ENCODE results near the gene DAPK1.

The DAPK1 gene

DNA sequence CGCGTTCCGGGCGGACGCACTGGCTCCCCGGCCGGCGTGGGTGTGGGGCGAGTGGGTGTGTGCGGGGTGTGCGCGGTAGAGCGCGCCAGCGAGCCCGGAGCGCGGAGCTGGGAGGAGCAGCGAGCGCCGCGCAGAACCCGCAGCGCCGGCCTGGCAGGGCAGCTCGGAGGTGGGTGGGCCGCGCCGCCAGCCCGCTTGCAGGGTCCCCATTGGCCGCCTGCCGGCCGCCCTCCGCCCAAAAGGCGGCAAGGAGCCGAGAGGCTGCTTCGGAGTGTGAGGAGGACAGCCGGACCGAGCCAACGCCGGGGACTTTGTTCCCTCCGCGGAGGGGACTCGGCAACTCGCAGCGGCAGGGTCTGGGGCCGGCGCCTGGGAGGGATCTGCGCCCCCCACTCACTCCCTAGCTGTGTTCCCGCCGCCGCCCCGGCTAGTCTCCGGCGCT lies at the start of gene DAPK1:
TSS of gene DAPK1 (plus strand) at position 264 of the 442 bp plus-strand sequence. CDS start 1,211 bp downstream, outside the sequence.
- no peaks in the 10 kb centered on the region for H3K9me3 ChIP-seq (ENCODE audit: severe bottlenecking)
- H3K4me1 ChIP-seq (ENCODE audit: insufficient read depth, poor library complexity, severe bottlenecking): no peaks in the 10 kb centered on the region
- TF ChIP-seq, protein P1, sequence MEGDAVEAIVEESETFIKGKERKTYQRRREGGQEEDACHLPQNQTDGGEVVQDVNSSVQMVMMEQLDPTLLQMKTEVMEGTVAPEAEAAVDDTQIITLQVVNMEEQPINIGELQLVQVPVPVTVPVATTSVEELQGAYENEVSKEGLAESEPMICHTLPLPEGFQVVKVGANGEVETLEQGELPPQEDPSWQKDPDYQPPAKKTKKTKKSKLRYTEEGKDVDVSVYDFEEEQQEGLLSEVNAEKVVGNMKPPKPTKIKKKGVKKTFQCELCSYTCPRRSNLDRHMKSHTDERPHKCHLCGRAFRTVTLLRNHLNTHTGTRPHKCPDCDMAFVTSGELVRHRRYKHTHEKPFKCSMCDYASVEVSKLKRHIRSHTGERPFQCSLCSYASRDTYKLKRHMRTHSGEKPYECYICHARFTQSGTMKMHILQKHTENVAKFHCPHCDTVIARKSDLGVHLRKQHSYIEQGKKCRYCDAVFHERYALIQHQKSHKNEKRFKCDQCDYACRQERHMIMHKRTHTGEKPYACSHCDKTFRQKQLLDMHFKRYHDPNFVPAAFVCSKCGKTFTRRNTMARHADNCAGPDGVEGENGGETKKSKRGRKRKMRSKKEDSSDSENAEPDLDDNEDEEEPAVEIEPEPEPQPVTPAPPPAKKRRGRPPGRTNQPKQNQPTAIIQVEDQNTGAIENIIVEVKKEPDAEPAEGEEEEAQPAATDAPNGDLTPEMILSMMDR (IDR thresholded peaks at IDR 0.05; ENCODE audit: poor library complexity, severe bottlenecking): peak; percentile 31
- no peak within 1 kb of the TSS for H3K27ac ChIP-seq (ENCODE audit: poor library complexity, severe bottlenecking)
- peaks cover 5% of the 10 kb centered on the region for H3K27me3 ChIP-seq (ENCODE audit: insufficient read depth, poor library complexity, severe bottlenecking)
- H3K36me3 ChIP-seq (ENCODE audit: low read depth): no peaks in the 10 kb centered on the region
- H3K4me3 ChIP-seq (ENCODE audit: severe bottlenecking): peak within 1 kb of the TSS; percentile 38
- ATAC-seq (ENCODE audit: low read depth) (peak; percentile 69), DNase-seq (ENCODE audit: low spot score) (no peak)

GRCh38 chr9:87451149-87451548 lies 46.5 kb upstream of the DAPK1 start:
- no peak for DNase-seq (ENCODE audit: low spot score)
- no peak for ATAC-seq (ENCODE audit: low read depth)

DNA sequence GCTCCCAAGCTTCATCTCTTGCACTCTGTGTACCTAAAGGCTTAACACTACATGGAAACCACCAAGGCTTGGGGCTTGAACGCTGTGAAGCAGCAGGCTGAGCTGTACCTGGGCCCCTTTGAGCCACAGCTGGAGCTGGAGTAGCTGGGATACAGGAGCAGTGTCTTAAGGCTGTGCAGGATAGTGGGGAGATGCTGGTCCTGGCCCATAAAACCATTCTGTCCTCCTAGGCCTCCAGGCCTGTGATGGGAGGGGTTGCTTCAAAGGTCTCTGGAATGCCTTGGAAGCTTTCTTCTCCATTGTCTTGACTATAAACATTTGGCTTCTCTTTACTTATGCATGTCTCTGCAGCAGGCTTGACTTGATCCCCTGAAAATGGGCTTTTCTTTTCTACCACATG lies 42.3 kb upstream of the DAPK1 start:
- Histone ChIP-seq H3K36me3 (ENCODE audit: low read depth) (no peaks in the 10 kb centered on the region), H3K4me3 (ENCODE audit: severe bottlenecking) (no peak overlapping the region), H3K9me3 (ENCODE audit: severe bottlenecking) (peaks cover 6% of the 10 kb centered on the region), H3K27me3 (ENCODE audit: insufficient read depth, poor library complexity, severe bottlenecking) (no peaks in the 10 kb centered on the region), H3K27ac (ENCODE audit: poor library complexity, severe bottlenecking) (no peak overlapping the region), H3K4me1 (ENCODE audit: insufficient read depth, poor library complexity, severe bottlenecking) (no peaks in the 10 kb centered on the region)
- DNase-seq (ENCODE audit: low spot score) (no peak), ATAC-seq (ENCODE audit: low read depth) (no peak)
- TF ChIP-seq, protein P1 (IDR thresholded peaks at IDR 0.05; ENCODE audit: poor library complexity, severe bottlenecking): no peak

More at GRCh38 chr9:87451149-87451548, 46.5 kb upstream of the DAPK1 start:
- TF ChIP-seq, protein P1 (IDR thresholded peaks at IDR 0.05; ENCODE audit: poor library complexity, severe bottlenecking): no peak
- Histone ChIP-seq H3K36me3 (ENCODE audit: low read depth) (no peaks in the 10 kb centered on the region), H3K4me1 (ENCODE audit: insufficient read depth, poor library complexity, severe bottlenecking) (no peaks in the 10 kb centered on the region), H3K27me3 (ENCODE audit: insufficient read depth, poor library complexity, severe bottlenecking) (no peaks in the 10 kb centered on the region), H3K27ac (ENCODE audit: poor library complexity, severe bottlenecking) (no peak overlapping the region), H3K9me3 (ENCODE audit: severe bottlenecking) (peaks cover 6% of the 10 kb centered on the region), H3K4me3 (ENCODE audit: severe bottlenecking) (no peak overlapping the region)

DNA sequence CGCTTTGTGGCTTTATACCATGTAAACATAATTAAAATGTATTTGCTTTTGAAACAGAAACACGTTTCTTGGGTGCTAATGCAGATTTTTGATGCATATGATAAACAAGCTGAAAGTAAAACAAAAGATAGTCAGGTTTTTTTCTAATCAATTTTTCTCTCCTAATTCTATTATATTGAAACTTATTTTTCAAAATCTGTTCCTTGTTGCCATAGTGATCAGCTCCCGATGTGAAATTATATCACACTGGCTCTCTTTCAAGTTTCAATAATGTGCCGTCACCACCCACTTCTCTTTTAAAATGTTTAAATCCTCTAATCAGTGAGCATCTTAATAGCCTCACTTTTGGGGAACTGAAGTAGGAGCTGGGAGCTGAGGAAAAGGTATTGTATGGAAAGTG lies 36.4 kb upstream of the DAPK1 start:
- Histone ChIP-seq H3K36me3 (ENCODE audit: low read depth) (no peaks in the 10 kb centered on the region), H3K27me3 (ENCODE audit: insufficient read depth, poor library complexity, severe bottlenecking) (no peaks in the 10 kb centered on the region), H3K27ac (ENCODE audit: poor library complexity, severe bottlenecking) (no peak overlapping the region), H3K4me3 (ENCODE audit: severe bottlenecking) (no peak overlapping the region), H3K4me1 (ENCODE audit: insufficient read depth, poor library complexity, severe bottlenecking) (peaks cover 5% of the 10 kb centered on the region), H3K9me3 (ENCODE audit: severe bottlenecking) (no peaks in the 10 kb centered on the region)
- DNase-seq (ENCODE audit: low spot score): no peak
- TF ChIP-seq, protein P1 (IDR thresholded peaks at IDR 0.05; ENCODE audit: poor library complexity, severe bottlenecking): no peak
- no peak for ATAC-seq (ENCODE audit: low read depth)

- DNase-seq (ENCODE audit: low spot score) (no peak), ATAC-seq (ENCODE audit: low read depth) (peak; percentile 33; the same call in 1 of the 3 replicates)
- Histone ChIP-seq H3K27me3 (ENCODE audit: insufficient read depth, poor library complexity, severe bottlenecking) (no peaks in the 10 kb centered on the region), H3K4me3 (ENCODE audit: severe bottlenecking) (no peak overlapping the region), H3K4me1 (ENCODE audit: insufficient read depth, poor library complexity, severe bottlenecking) (peaks cover 5% of the 10 kb centered on the region), H3K36me3 (ENCODE audit: low read depth) (no peaks in the 10 kb centered on the region), H3K9me3 (ENCODE audit: severe bottlenecking) (no peaks in the 10 kb centered on the region), H3K27ac (ENCODE audit: poor library complexity, severe bottlenecking) (no peak overlapping the region)
- TF ChIP-seq, protein P1 (IDR thresholded peaks at IDR 0.05; ENCODE audit: poor library complexity, severe bottlenecking): no peak
Measured at GRCh38 chr9:87464110-87464991, 33.3 kb upstream of the DAPK1 start.

Measured in RWPE2 (cell line).